Mesenchymal stem cell (in vitro differentiated cells and primary cell): Measurements from ENCODE around the gene ARMH3.
A peak's percentile ranks its signal among the peaks of the same experiment; 100 is the strongest.

Experiments
- DNase-seq: peaks from one replicate; pipeline ENCODE4 v3.0.0-alpha.2; 2013
- H2AFZ ChIP-seq: one replicate; pipeline ENCODE4 v1.6.1; 2013; ENCODE audit warnings: low read depth, mild to moderate bottlenecking, control low read depth, inconsistent platforms, low read length, moderate library complexity
- H2AK5ac ChIP-seq: 2 replicates; pipeline ENCODE4 v1.6.1; 2013; ENCODE audit warnings: low read length, moderate library complexity, mild to moderate bottlenecking, inconsistent platforms; ENCODE audit not compliant: severe bottlenecking
- H2BK120ac ChIP-seq: one replicate; pipeline ENCODE4 v1.6.1; 2013; ENCODE audit warnings: low read depth, mild to moderate bottlenecking, inconsistent platforms, low read length, moderate library complexity
- H2BK12ac ChIP-seq, 2 experiments: one replicate each; pipeline ENCODE4 v1.6.1; 2013; ENCODE audit warnings: inconsistent platforms in 2 of 2, low read length in 2 of 2, mild to moderate bottlenecking in 2 of 2, moderate library complexity in 2 of 2, control low read depth in 1 of 2
- H2BK15ac ChIP-seq: one replicate; pipeline ENCODE4 v1.6.1; 2013; ENCODE audit warnings: mild to moderate bottlenecking, low read depth, inconsistent platforms; ENCODE audit not compliant: poor library complexity, severe bottlenecking
- H2BK5ac ChIP-seq: 2 replicates; pipeline ENCODE4 v1.6.1; 2013; ENCODE audit warnings: low read depth, mild to moderate bottlenecking, low read length, control low read depth, inconsistent platforms; ENCODE audit not compliant: poor library complexity, severe bottlenecking
- H3K14ac ChIP-seq, 2 experiments: one replicate each; pipeline ENCODE4 v1.6.1; 2013; ENCODE audit warnings: inconsistent platforms in 2 of 2, low read length in 2 of 2, control low read depth in 1 of 2, mild to moderate bottlenecking in 1 of 2, moderate library complexity in 1 of 2
- H3K18ac ChIP-seq, 2 experiments: one replicate each; pipeline ENCODE4 v1.6.1; 2013; ENCODE audit warnings: inconsistent platforms in 2 of 2, low read length in 2 of 2, control low read depth in 1 of 2, low read depth in 1 of 2, mild to moderate bottlenecking in 1 of 2
- H3K23ac ChIP-seq, 2 experiments: one replicate each; pipeline ENCODE4 v1.6.1; 2013; ENCODE audit warnings: inconsistent platforms in 2 of 2, low read length in 2 of 2, mild to moderate bottlenecking in 2 of 2, moderate library complexity in 2 of 2, control low read depth in 1 of 2
- H3K27ac ChIP-seq: 2 replicates; pipeline ENCODE4 v1.5.1; 2013; ENCODE audit warnings: mild to moderate bottlenecking, moderate library complexity, low read length, control low read depth, inconsistent platforms; ENCODE audit not compliant: poor library complexity, severe bottlenecking
- H3K27me3 ChIP-seq, 2 experiments: 2 replicates each; pipeline versions ENCODE4 v1.6.1 to v1.7.0; 2013; ENCODE audit warnings: low read length in 2 of 2, mild to moderate bottlenecking in 2 of 2, moderate library complexity in 2 of 2, control low read depth in 1 of 2, inconsistent platforms in 1 of 2; ENCODE audit not compliant: control insufficient read depth in 1 of 2, insufficient read depth in 1 of 2
- H3K36me3 ChIP-seq, 2 experiments: 2 replicates each; pipeline versions ENCODE4 v1.6.1 to v1.7.0; 2013; ENCODE audit warnings: low read length in 2 of 2, control low read depth in 1 of 2, inconsistent platforms in 1 of 2, low read depth in 1 of 2, mild to moderate bottlenecking in 1 of 2; ENCODE audit not compliant: insufficient read depth in 2 of 2, control insufficient read depth in 1 of 2
- H3K4ac ChIP-seq, 2 experiments: one replicate each; pipeline ENCODE4 v1.6.1; 2013; ENCODE audit warnings: inconsistent platforms in 2 of 2, low read length in 2 of 2, mild to moderate bottlenecking in 2 of 2, moderate library complexity in 2 of 2, control low read depth in 1 of 2, low read depth in 1 of 2
- H3K4me1 ChIP-seq: 2 replicates; pipeline ENCODE4 v1.6.1; 2013; ENCODE audit warnings: low read depth, low read length, control low read depth; ENCODE audit not compliant: control insufficient read depth, insufficient read depth
- H3K4me2 ChIP-seq: 2 replicates; pipeline ENCODE4 v1.6.1; 2013; ENCODE audit warnings: low read length, mild to moderate bottlenecking, inconsistent platforms; ENCODE audit not compliant: poor library complexity, severe bottlenecking
- H3K4me3 ChIP-seq, 2 experiments: 2 replicates each; pipeline versions ENCODE4 v1.5.1 to v1.7.0; 2013; ENCODE audit warnings: low read length in 2 of 2, mild to moderate bottlenecking in 2 of 2, control low read depth in 1 of 2, low read depth in 1 of 2; ENCODE audit not compliant: insufficient read depth in 1 of 2
- H3K79me1 ChIP-seq: replicated peaks from 2 replicates; pipeline ENCODE4 v1.6.1; 2013; ENCODE audit warnings: mild to moderate bottlenecking, control low read depth, low read length, inconsistent platforms; ENCODE audit not compliant: poor library complexity, severe bottlenecking
- H3K9ac ChIP-seq: 2 replicates; pipeline ENCODE4 v1.7.0; 2013; ENCODE audit warnings: mild to moderate bottlenecking, low read length, moderate library complexity
- H3K9me3 ChIP-seq: 2 replicates; pipeline ENCODE4 v1.7.0; 2013; ENCODE audit warnings: mild to moderate bottlenecking, low read length; ENCODE audit not compliant: control insufficient read depth
- H4K8ac ChIP-seq: one replicate; pipeline ENCODE4 v1.6.1; 2013; ENCODE audit warnings: inconsistent platforms, mild to moderate bottlenecking, low read length, moderate library complexity
- H4K91ac ChIP-seq: one replicate; pipeline ENCODE4 v1.6.1; 2013; ENCODE audit warnings: mild to moderate bottlenecking, low read length, inconsistent platforms
- WGBS: methylation state at CpG from one replicate; pipeline ENCODE4 v1.1.7; 2013; ENCODE audit warnings: mixed read lengths; 5-methylcytosine and 5-hydroxymethylcytosine counted together

Gene ARMH3

DNA sequence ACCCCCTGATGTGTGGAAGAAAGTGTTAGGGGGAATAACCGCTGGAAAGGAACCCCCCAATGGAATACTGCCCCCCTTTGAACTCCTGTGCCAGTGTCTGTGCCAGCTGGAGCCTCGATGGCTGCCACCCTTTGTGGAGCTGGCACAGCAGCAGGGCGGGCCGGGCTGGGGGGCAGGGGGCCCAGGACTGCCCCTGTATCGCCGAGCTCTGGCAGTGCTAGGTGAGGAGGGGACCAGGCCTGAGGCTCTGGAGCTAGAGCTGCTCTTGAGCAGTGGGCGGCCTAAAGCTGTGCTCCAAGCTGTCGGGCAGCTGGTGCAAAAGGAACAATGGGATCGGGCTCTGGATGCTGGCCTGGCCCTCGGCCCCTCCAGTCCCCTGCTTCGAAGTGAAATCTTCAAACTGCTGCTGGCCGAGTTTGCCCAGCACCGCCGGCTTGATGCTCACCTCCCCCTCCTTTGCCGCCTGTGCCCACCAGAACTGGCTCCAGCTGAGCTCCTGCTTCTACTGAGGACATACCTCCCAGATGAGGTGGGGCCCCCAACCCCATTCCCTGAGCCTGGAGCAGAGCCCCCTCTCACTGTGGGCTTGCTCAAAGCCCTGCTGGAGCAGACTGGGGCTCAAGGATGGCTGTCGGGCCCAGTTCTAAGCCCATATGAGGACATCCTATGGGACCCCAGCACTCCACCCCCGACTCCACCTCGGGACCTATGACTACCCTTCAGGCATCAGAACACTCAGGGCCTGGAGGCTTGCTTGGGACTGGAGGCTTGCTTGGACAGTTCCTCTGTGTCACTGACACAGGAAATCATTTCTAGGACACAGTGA, 11.3 kb upstream of the ARMH3 start:
- Histone ChIP-seq H2BK12ac (no peak overlapping the region), H2BK15ac (no peak overlapping the region), H2AFZ (no peak overlapping the region), H3K4me2 (peak overlapping the region; percentile 10), H3K4me3 (peak overlapping the region in 1 of 2 experiments; percentile 90), H3K27me3 (no peaks in the 10 kb centered on the region), H3K4me1 (peaks cover 19% of the 10 kb centered on the region), H2BK120ac (no peak overlapping the region), H3K23ac (no peak overlapping the region), H3K79me1 (peaks cover 37% of the 10 kb centered on the region), H4K8ac (no peak overlapping the region), H3K18ac (no peak overlapping the region), H3K9ac (peak overlapping the region; percentile 36), H2BK5ac (no peak overlapping the region), H4K91ac (no peak overlapping the region), H3K9me3 (no peaks in the 10 kb centered on the region), H2AK5ac (no peak overlapping the region), H3K14ac (no peak overlapping the region), H3K4ac (no peak overlapping the region), H3K27ac (no peak overlapping the region), H3K36me3 (peaks cover 25 to 39% of the 10 kb centered on the region in 2 experiments)
- DNase-seq = no peak
- 97% methylated on average over 18 of the region's 18 CpGs for WGBS

DNA sequence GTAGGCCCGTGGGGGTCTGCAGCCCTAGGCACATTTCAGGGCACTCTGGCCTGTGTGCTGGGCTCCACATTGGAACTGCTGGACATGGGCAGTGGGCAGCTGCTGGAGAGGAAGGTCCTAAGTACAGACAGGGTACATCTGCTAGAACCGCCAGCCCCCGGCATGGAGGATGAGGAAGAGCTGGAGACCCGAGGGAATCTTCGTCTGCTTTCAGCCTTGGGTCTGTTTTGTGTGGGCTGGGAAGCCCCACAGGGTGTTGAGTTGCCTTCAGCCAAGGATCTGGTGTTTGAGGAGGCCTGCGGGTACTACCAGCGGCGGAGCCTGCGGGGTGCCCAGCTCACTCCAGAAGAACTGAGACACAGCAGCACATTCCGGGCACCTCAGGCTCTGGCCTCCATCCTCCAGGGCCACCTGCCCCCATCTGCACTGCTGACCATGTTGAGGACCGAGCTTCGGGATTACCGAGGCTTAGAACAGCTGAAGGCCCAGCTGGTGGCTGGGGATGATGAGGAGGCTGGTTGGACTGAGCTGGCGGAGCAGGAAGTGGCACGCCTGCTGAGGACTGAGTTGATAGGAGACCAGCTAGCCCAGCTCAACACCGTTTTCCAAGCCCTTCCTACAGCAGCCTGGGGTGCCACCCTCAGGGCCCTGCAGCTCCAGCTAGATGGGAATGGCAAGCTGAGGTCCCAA, 10.6 kb upstream of the ARMH3 start:
- Histone ChIP-seq H4K8ac (peak overlapping the region; percentile 67), H3K79me1 (peaks cover 35% of the 10 kb centered on the region), H3K9me3 (no peaks in the 10 kb centered on the region), H3K27ac (no peak overlapping the region), H2BK12ac (peak overlapping the region in 1 of 2 experiments; percentile 23), H2AFZ (no peak overlapping the region), H3K4me1 (peaks cover 19% of the 10 kb centered on the region), H3K14ac (peak overlapping the region in 1 of 2 experiments; percentile 50), H3K36me3 (peaks cover 25 to 39% of the 10 kb centered on the region in 2 experiments), H3K4me2 (peak overlapping the region; percentile 54), H3K23ac (peak overlapping the region in 1 of 2 experiments; percentile 49), H2BK5ac (no peak overlapping the region), H2BK120ac (no peak overlapping the region), H3K27me3 (no peaks in the 10 kb centered on the region), H2BK15ac (no peak overlapping the region), H3K18ac (peak overlapping the region in 1 of 2 experiments; percentile 44), H4K91ac (peak overlapping the region; percentile 31), H3K4ac (peak overlapping the region in 1 of 2 experiments; percentile 53), H2AK5ac (peak overlapping the region; percentile 34), H3K9ac (peak overlapping the region; percentile 91), H3K4me3 (peak overlapping the region; percentile 85 to 90)
- 98% methylated on average over 15 of the region's 16 CpGs for WGBS
- no peak for DNase-seq

DNA sequence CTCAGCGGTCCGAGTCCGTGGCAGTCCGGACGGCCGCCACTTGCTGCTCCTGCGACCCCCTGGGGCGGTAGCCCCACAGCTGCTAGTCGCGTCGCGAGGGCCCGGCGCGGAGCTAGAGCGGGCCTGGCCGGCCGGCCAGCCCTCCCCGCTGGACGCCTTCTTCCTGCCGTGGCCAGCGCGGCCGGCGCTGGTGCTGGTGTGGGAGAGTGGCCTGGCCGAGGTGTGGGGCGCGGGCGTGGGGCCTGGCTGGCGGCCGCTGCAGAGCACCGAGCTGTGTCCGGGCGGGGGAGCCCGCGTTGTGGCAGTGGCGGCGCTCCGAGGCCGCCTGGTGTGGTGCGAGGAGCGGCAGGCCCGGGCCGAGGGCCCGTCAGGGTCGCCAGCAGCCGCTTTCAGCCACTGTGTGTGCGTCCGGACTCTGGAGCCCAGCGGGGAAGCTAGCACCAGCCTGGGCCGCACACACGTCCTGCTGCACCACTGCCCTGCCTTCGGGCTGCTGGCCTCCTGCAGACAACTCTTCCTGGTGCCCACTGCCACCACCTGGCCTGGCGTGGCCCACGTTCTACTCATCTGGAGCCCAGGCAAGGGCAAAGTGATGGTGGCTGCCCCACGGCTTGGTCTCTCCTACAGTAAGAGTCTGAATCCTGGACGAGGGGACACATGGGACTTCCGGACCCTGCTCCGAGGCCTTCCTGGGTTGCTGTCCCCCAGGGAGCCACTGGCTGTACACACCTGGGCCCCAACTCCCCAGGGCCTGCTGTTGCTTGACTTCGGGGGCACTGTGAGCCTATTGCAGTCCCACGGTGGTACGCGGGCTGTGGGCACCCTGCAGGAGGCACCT, 9.8 kb upstream of the ARMH3 start:
- peak overlapping the region; percentile 25 for H2BK5ac ChIP-seq
- H2AK5ac ChIP-seq = peak overlapping the region; percentile 34
- H3K18ac ChIP-seq = peak overlapping the region; percentile 89 to 94
- H3K27ac ChIP-seq = no peak overlapping the region
- H3K4me3 ChIP-seq = peak overlapping the region; percentile 85 to 90
- peak overlapping the region; percentile 77 to 95 for H3K4ac ChIP-seq
- H3K79me1 ChIP-seq = peaks cover 35% of the 10 kb centered on the region
- peak overlapping the region in 1 of 2 experiments; percentile 89 for H3K14ac ChIP-seq
- H4K91ac ChIP-seq = peak overlapping the region; percentile 73
- peak overlapping the region; percentile 57 for H2BK15ac ChIP-seq
- peak overlapping the region; percentile 7 to 14 for H3K23ac ChIP-seq
- peak overlapping the region; percentile 54 for H3K4me2 ChIP-seq
- H2AFZ ChIP-seq = peak overlapping the region; percentile 73
- peak overlapping the region; percentile 67 for H2BK120ac ChIP-seq
- H2BK12ac ChIP-seq = peak overlapping the region in 1 of 2 experiments; percentile 65
- H3K36me3 ChIP-seq = peaks cover 25 to 39% of the 10 kb centered on the region in 2 experiments
- H3K9me3 ChIP-seq = no peaks in the 10 kb centered on the region
- DNase-seq = peak; percentile 44
- H4K8ac ChIP-seq = peak overlapping the region; percentile 92
- H3K27me3 ChIP-seq = no peaks in the 10 kb centered on the region
- WGBS = 16% methylated on average over 50 of the region's 63 CpGs
- peaks cover 19% of the 10 kb centered on the region for H3K4me1 ChIP-seq
- peak overlapping the region; percentile 91 for H3K9ac ChIP-seq
